Large intestine (tissue), 3 donors: ENCODE measurements around the gene GNG13. TPM values are rescaled to one million over a fixed set of nuclear protein-coding genes. Genes with fewer than 3 reads are reported as not detected.
"Not testable (repeated sequence)": the region's sequence is repeated elsewhere in the genome, so short reads cannot be mapped to it uniquely, and the experiment has no call there.

ENCODE experiments used
- DNase-seq, 2 donors: peaks; one replicate each; pipeline versions ENCODE4 v3.0.0 to v3.0.0-alpha.2; 2013
- H3K27ac ChIP-seq: one replicate; pipeline ENCODE4 v1.5.1; 2013; ENCODE audit warnings: low read length
- H3K27me3 ChIP-seq: 2 replicates; pipeline ENCODE4 v1.6.1; 2013; ENCODE audit warnings: low read length; ENCODE audit not compliant: control insufficient read depth, insufficient read depth
- H3K36me3 ChIP-seq: 2 replicates; pipeline ENCODE4 v1.6.1; 2013; ENCODE audit warnings: low read length; ENCODE audit not compliant: control insufficient read depth, insufficient read depth
- H3K4me1 ChIP-seq: one replicate; pipeline ENCODE4 v1.6.1; 2013; ENCODE audit warnings: low read length; ENCODE audit not compliant: control insufficient read depth, insufficient read depth
- H3K4me3 ChIP-seq: one replicate; pipeline ENCODE4 v1.5.1; 2013; ENCODE audit warnings: low read length
- H3K9me3 ChIP-seq: one replicate; pipeline ENCODE4 v1.6.1; 2013; ENCODE audit warnings: mild to moderate bottlenecking, low read depth, low read length, moderate library complexity; ENCODE audit not compliant: control insufficient read depth
- WGBS: methylation state at CpG from one replicate; pipeline ENCODE4 v1.1.5; 2013; ENCODE audit warnings: low lambda C conversion rate; ENCODE audit not compliant: insufficient coverage; 5-methylcytosine and 5-hydroxymethylcytosine counted together
- polyA plus RNA-seq: library from polyadenylated mRNA; unstranded; fragments of 120-200 nt; gene quantifications from one replicate; pipeline ENCODE4 v1.2.1, GENCODE V29; 2013

Gene GNG13
- polyA plus RNA-seq, 1 donor: 0.81 TPM

GRCh38 chr16:761625-762513, 38.7 kb downstream of the GNG13 start:
- DNase-seq: peak in 1 of 2 donors; percentile 54
- H3K27ac ChIP-seq: peak overlapping the region; percentile 77
- WGBS: no CpG with 5 or more reads among the region's 22 CpGs

GRCh38 chr16:760545-761343, 39.8 kb downstream of the GNG13 start, which contains the start of gene MSLN:
Gene MSLN (plus strand): TSS chr16:760734. CDS start chr16:762681, 1,947 bp downstream.
- H3K27me3 ChIP-seq: peaks cover 2% of the 10 kb centered on the region
- H3K4me3 ChIP-seq: peak within 1 kb of the TSS; percentile 6
- peaks cover 3% of the 10 kb centered on the region for H3K9me3 ChIP-seq
- H3K27ac ChIP-seq: peak within 1 kb of the TSS; percentile 77
- whole genome bisulfite sequencing: no CpG with 5 or more reads among the region's 37 CpGs
- H3K4me1 ChIP-seq: peaks cover 25% of the 10 kb centered on the region
- H3K36me3 ChIP-seq: no peaks in the 10 kb centered on the region
- DNase-seq: peak; percentile 76 to 93

More at GRCh38 chr16:761625-762513, 38.7 kb downstream of the GNG13 start:
- Histone ChIP-seq H3K36me3 (no peaks in the 10 kb centered on the region), H3K9me3 (peaks cover 3% of the 10 kb centered on the region), H3K4me1 (peaks cover 25% of the 10 kb centered on the region), H3K4me3 (no peak overlapping the region), H3K27me3 (no peaks in the 10 kb centered on the region)

- no peaks in the 10 kb centered on the region for H3K36me3 ChIP-seq
- DNase-seq: no peak
- no peak overlapping the region for H3K27ac ChIP-seq
- peaks cover 25% of the 10 kb centered on the region for H3K4me1 ChIP-seq
- H3K9me3 ChIP-seq: peaks cover 3% of the 10 kb centered on the region
- WGBS: no CpG with 5 or more reads among the region's 15 CpGs
- H3K27me3 ChIP-seq: peaks cover 2% of the 10 kb centered on the region
- H3K4me3 ChIP-seq: no peak overlapping the region
Observed at GRCh38 chr16:760065-760464, 40.5 kb downstream of the GNG13 start.

GRCh38 chr16:759110-759910, 41.2 kb downstream of the GNG13 start:
- no peaks in the 10 kb centered on the region for H3K36me3 ChIP-seq
- peaks cover 2% of the 10 kb centered on the region for H3K27me3 ChIP-seq
- H3K27ac ChIP-seq: no peak overlapping the region
- H3K9me3 ChIP-seq: peaks cover 3% of the 10 kb centered on the region
- H3K4me3 ChIP-seq: no peak overlapping the region
- H3K4me1 ChIP-seq: peaks cover 25% of the 10 kb centered on the region
- peak in 1 of 2 donors; percentile 22 for DNase-seq
- WGBS: 100% methylated on average over 1 of the region's 34 CpGs

GRCh38 chr16:756428-756827, 44.1 kb downstream of the GNG13 start:
- Histone ChIP-seq H3K36me3 (no peaks in the 10 kb centered on the region), H3K9me3 (peaks cover 3% of the 10 kb centered on the region), H3K4me1 (peaks cover 15% of the 10 kb centered on the region), H3K4me3 (no peak overlapping the region), H3K27me3 (peaks cover 8% of the 10 kb centered on the region), H3K27ac (no peak overlapping the region)
- no CpG with 5 or more reads among the region's 5 CpGs for WGBS
- DNase-seq: no peak

GRCh38 chr16:754656-755055, 45.9 kb downstream of the GNG13 start:
- no CpG with 5 or more reads among the region's 11 CpGs for WGBS
- H3K27ac ChIP-seq: no peak overlapping the region
- H3K4me3 ChIP-seq: no peak overlapping the region

GRCh38 chr16:754121-754607, 46.4 kb downstream of the GNG13 start:
- H3K4me3 ChIP-seq, H3K36me3 ChIP-seq, H3K4me1 ChIP-seq, H3K9me3 ChIP-seq, DNase-seq, H3K27ac ChIP-seq: not testable (repeated sequence)
- H3K27me3 ChIP-seq: peaks cover 15% of the 10 kb centered on the region
- no CpG with 5 or more reads among the region's 11 CpGs for WGBS

More at GRCh38 chr16:754656-755055, 45.9 kb downstream of the GNG13 start:
- H3K9me3 ChIP-seq: no peaks in the 10 kb centered on the region
- DNase-seq: no peak
- peaks cover 15% of the 10 kb centered on the region for H3K27me3 ChIP-seq
- H3K36me3 ChIP-seq: no peaks in the 10 kb centered on the region
- H3K4me1 ChIP-seq: peaks cover 5% of the 10 kb centered on the region

GRCh38 chr16:752007-752312, 48.6 kb downstream of the GNG13 start:
- Histone ChIP-seq H3K4me3 (no peak overlapping the region), H3K36me3 (no peaks in the 10 kb centered on the region), H3K4me1 (no peaks in the 10 kb centered on the region), H3K9me3 (no peaks in the 10 kb centered on the region), H3K27me3 (peaks cover 15% of the 10 kb centered on the region), H3K27ac (no peak overlapping the region)
- WGBS: no CpG with 5 or more reads among the region's 10 CpGs
- DNase-seq: peak in 1 of 2 donors; percentile 48

GRCh38 chr16:751152-752006, 49.2 kb downstream of the GNG13 start:
- no CpG with 5 or more reads among the region's 39 CpGs for WGBS
- Histone ChIP-seq H3K4me3 (no peak overlapping the region), H3K27me3 (peaks cover 14% of the 10 kb centered on the region), H3K4me1 (no peaks in the 10 kb centered on the region), H3K36me3 (no peaks in the 10 kb centered on the region), H3K9me3 (no peaks in the 10 kb centered on the region), H3K27ac (no peak overlapping the region)
- DNase-seq: no peak
